GM21526 (cell line): ENCODE data around the gene PJVK.
A peak's percentile ranks its signal among the peaks of the same experiment; 100 is the strongest.
"Not testable (repeated sequence)": the region's sequence is repeated elsewhere in the genome, so short reads cannot be mapped to it uniquely, and the experiment has no call there.

ENCODE experiments used
- ATAC-seq: cut with Tn5 transposase; IDR thresholded peaks from one replicate; pipeline ENCODE4 v1.9.1; 2021; ENCODE audit warnings: moderate library complexity; ENCODE audit not compliant: unreplicated experiment, low FRiP score

The PJVK gene

GRCh38 chr2:178450774-178451525 is at the start of gene PJVK, which contains the start of gene PRKRA:
Gene PJVK (plus strand): TSS chr2:178451378. CDS start chr2:178453410, 2,032 bp downstream.
Gene PRKRA (minus strand): TSS chr2:178451175. CDS start chr2:178451030, 145 bp downstream.
- ATAC-seq, result peak; percentile 77

- ATAC-seq, result no peak
These were observed 49.2 kb upstream of the PJVK start for GRCh38 chr2:178401994-178402437.

GRCh38 chr2:178403671-178404306 is 47.4 kb upstream of the PJVK start:
- ATAC-seq, result peak; percentile 41

GRCh38 chr2:178404368-178404767 is 46.8 kb upstream of the PJVK start:
- peak; percentile 99 for ATAC-seq

GRCh38 chr2:178409261-178409660 is 41.9 kb upstream of the PJVK start:
- no peak for ATAC-seq

- no peak for ATAC-seq
These were observed 39.1 kb upstream of the PJVK start for GRCh38 chr2:178412047-178412446.

GRCh38 chr2:178412453-178412852 is 38.7 kb upstream of the PJVK start:
- not testable (repeated sequence) for ATAC-seq

GRCh38 chr2:178413472-178414265 is 37.5 kb upstream of the PJVK start:
- ATAC-seq, result peak; percentile 83

GRCh38 chr2:178414266-178415247 is 36.6 kb upstream of the PJVK start:
- ATAC-seq, result peak; percentile 83

GRCh38 chr2:178415979-178416378 is 35.2 kb upstream of the PJVK start:
- ATAC-seq, result no peak

- no peak for ATAC-seq
These were observed 33.3 kb upstream of the PJVK start for GRCh38 chr2:178417916-178418315.

- ATAC-seq, result no peak
These were observed 32.8 kb upstream of the PJVK start for GRCh38 chr2:178418426-178418825.

- ATAC-seq, result no peak
These were observed 32.1 kb upstream of the PJVK start for GRCh38 chr2:178419123-178419522.

- ATAC-seq, result no peak
These were observed 30.6 kb upstream of the PJVK start for GRCh38 chr2:178420463-178420999.

- ATAC-seq, result no peak
These were observed 29.1 kb upstream of the PJVK start for GRCh38 chr2:178422097-178422496.

GRCh38 chr2:178423746-178424145 is 27.4 kb upstream of the PJVK start:
- not testable (repeated sequence) for ATAC-seq

- no peak for ATAC-seq
These were observed 25.8 kb upstream of the PJVK start for GRCh38 chr2:178425255-178425827.

GRCh38 chr2:178426388-178426787 is 24.8 kb upstream of the PJVK start:
- ATAC-seq, result no peak

- ATAC-seq, result no peak
These were observed 23.7 kb upstream of the PJVK start for GRCh38 chr2:178427458-178427857.
